IgD-negative memory B cell (primary cell): Measurements from ENCODE around the gene ADRM1. TPM values are rescaled to one million over a fixed set of nuclear protein-coding genes. Genes with fewer than 3 reads are reported as not detected.

Source experiments
- polyA plus RNA-seq: library from polyadenylated mRNA; unstranded; fragments of 300-500 nt; fragmentation: Illumina TruSeq; gene quantifications from one replicate; pipeline ENCODE4 v1.2.3, GENCODE V29; 2021

The ADRM1 gene
- polyA plus RNA-seq, 1 donor from 2014 or later: 149 TPM

Other genes starting within 250 kb of the ADRM1 start
- 3.4 TPM for gene TAF4, start 237.1 kb upstream of the ADRM1 start, polyA plus RNA-seq
- gene LSM14B, start 180.5 kb upstream of the ADRM1 start, polyA plus RNA-seq: 0.98 TPM
- 428 TPM for gene PSMA7, start 159.6 kb upstream of the ADRM1 start, polyA plus RNA-seq
- 1.4 TPM for gene SS18L1, start 159.2 kb upstream of the ADRM1 start, polyA plus RNA-seq
- gene MTG2, start 120.0 kb upstream of the ADRM1 start, polyA plus RNA-seq: 26.2 TPM
- gene HRH3, start 82.7 kb upstream of the ADRM1 start, polyA plus RNA-seq: not detected
- 25.6 TPM for gene OSBPL2, start 64.5 kb upstream of the ADRM1 start, polyA plus RNA-seq
- 10.1 TPM for gene LAMA5, start 64.3 kb downstream of the ADRM1 start, polyA plus RNA-seq
- gene RPS21, start 84.1 kb downstream of the ADRM1 start, polyA plus RNA-seq: 3,148 TPM
- 1.1 TPM for gene CABLES2, start 104.3 kb downstream of the ADRM1 start, polyA plus RNA-seq
- gene RBBP8NL, start 124.5 kb downstream of the ADRM1 start, polyA plus RNA-seq: not detected
- gene GATA5, start 173.0 kb downstream of the ADRM1 start, polyA plus RNA-seq: not detected